HG02610 (cell line): ENCODE measurements around the gene SPATA46.

Experiments used
- ATAC-seq: cut with Tn5 transposase; IDR thresholded peaks from one replicate; pipeline ENCODE4 v1.9.1; 2021; ENCODE audit warnings: mild to moderate bottlenecking, moderate library complexity; ENCODE audit not compliant: unreplicated experiment

The SPATA46 gene

DNA sequence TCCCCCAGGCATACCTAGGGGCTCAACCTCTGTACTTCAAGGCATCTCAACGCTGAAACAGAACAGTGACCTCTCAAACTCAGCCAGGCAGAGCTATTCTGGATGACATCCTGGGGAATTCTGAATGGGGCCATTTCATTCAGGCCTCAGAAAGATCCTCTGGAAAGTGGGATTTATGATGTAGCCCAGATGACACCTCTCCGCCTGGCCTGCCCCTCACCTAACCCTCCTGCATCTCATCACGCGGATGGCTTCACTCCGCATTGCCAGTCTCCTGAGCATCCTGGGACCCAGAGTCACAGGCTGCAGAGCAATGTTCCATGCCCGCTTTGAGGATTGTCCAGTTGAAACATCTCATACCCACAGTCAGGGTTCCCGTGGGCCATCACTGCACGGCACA lies 1.2 kb downstream of the SPATA46 start:
- ATAC-seq, result no peak

- no peak for ATAC-seq
These were observed 2.2 kb downstream of the SPATA46 start for GRCh38 chr1:162374406-162374805.

DNA sequence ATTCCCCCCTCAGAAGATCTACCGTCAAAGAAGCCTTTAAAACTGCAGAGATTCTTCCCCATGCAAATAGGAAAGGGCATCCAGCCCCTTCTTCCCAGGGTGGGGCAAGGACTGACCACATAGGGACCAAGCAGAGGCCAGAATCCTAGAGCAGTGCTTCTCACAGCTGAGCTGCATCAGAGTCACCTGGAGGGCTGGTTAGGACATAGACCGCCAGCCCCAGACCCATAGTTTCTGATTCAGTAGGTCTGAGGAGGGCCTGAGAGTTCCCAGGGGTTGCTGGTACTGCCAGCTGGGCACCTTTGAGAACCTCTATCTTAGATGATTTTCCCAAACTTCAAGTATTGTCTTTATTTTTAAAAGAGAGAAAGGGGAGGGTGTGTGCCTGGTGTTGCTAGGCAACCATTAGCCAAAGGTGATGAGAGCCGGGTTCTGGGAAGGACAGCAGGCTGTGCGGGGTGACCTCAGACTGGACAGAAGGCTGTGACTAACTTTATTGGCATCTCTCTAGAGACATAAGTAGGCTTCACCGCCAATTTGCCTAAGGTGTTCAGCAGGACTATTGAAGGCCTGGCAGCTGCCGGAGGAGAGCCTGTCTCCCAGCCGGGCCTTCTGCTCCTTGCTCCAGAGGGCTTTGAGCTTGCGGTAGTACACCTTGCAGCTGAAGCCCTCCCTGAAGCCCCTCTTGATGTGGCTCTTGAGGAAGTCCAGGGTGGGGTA lies 3.0 kb downstream of the SPATA46 start:
- no peak for ATAC-seq

- ATAC-seq, result no peak
These were observed 3.6 kb downstream of the SPATA46 start for GRCh38 chr1:162373072-162373427.

- ATAC-seq, result no peak
These were observed 4.2 kb downstream of the SPATA46 start for GRCh38 chr1:162372159-162373071.

- ATAC-seq, result no peak
These were observed 5.0 kb downstream of the SPATA46 start for GRCh38 chr1:162371611-162372010.

DNA sequence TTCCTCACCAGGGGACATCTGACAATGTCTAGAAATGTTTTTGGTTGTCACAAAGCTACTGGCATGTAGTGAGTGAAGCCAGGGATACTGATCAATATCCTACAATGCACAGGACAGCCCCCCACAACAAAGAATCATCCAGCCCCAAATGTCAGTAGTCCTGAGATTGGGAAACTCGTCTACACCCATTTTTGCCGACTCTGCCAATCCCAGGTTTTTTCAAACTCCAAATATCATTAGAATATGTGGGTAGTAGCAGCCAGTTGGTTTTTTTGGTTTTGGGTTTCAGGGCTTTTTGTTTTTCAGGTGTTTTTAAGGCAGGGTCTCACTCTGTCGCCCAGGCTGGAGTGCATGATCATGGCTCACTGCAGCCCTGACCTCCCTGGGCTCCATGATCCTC lies 5.9 kb downstream of the SPATA46 start:
- ATAC-seq, result no peak

DNA sequence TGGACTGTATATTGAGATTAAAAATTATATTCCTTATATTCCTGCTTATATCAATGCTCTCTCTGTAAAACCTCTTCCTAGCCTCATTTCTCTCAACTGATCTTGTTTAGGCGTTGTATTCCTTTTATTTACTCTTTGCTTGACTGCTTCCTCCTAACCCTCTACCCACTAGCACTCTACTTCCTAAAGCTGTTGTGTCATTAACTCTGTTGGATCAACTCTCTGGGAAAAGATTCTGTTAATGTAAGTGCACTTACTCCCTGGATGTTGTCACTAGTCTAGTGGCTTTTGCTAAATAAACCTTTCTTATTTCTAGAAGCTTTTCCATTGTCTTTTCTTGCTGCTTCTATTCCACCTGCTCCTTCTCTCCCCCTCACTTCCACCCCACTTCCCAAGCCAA lies 6.5 kb downstream of the SPATA46 start:
- no peak for ATAC-seq

- ATAC-seq, result no peak
These were observed 7.1 kb downstream of the SPATA46 start for GRCh38 chr1:162369571-162369970.

DNA sequence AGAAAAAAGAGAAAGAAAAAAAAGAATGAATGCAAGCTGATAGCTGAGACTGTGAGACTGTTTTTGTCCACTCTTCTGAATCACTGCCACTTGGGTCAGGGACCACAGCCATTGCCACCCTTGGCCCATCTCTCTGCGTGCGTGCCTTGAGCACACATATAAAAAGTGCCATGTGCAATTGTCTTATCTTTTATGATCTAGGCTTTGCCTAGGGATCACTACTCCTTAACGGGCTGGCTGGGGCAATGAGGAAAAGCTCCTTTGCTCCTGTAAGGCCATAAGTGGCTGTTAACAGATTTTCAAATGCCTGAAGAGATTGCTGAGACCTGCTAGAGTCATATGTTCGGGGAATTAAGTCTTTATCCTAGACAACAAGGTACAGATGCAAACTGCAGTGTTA lies 8.2 kb downstream of the SPATA46 start:
- ATAC-seq, result no peak

DNA sequence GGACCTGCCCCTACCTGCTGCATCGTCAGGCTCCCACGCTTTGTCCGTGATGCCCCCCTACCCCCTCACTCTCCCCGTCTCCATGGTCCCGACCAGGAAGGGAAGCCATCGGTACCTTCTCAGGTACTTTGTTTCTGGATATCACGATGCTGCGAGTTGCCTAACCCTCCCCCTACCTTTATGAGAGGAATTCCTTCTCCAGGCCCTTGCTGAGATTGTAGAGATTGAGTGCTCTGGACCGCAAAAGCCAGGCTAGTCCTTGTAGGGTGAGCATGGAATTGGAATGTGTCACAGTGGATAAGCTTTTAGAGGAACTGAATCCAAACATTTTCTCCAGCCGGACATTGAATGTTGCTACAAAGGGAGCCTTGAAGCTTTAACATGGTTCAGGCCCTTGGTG lies 8.9 kb downstream of the SPATA46 start:
- no peak for ATAC-seq

GRCh38 chr1:162367073-162367472 lies 9.6 kb downstream of the SPATA46 start:
- ATAC-seq, result no peak

DNA sequence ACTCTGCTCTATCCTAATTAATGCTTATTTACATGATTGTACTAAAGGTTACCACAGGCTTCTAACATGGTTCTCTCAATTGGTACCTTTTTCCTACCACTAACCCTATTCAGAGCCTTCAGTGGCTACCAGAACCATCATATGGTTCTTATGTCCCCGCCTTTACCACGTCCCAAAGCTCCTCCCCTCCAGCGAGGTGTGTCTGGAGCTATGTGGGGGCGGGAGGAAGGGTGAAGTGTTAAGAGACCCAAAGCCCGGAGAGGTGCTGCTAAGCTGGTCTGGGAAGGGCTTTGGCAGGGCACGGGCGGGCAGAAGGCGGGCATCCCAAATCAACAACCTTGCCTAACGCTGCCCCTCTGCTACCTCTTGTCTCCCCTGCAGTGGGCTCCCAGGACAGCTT lies 10.0 kb downstream of the SPATA46 start:
- ATAC-seq, result no peak

- ATAC-seq, result no peak
These were observed 10.5 kb downstream of the SPATA46 start for GRCh38 chr1:162366149-162366548.

DNA sequence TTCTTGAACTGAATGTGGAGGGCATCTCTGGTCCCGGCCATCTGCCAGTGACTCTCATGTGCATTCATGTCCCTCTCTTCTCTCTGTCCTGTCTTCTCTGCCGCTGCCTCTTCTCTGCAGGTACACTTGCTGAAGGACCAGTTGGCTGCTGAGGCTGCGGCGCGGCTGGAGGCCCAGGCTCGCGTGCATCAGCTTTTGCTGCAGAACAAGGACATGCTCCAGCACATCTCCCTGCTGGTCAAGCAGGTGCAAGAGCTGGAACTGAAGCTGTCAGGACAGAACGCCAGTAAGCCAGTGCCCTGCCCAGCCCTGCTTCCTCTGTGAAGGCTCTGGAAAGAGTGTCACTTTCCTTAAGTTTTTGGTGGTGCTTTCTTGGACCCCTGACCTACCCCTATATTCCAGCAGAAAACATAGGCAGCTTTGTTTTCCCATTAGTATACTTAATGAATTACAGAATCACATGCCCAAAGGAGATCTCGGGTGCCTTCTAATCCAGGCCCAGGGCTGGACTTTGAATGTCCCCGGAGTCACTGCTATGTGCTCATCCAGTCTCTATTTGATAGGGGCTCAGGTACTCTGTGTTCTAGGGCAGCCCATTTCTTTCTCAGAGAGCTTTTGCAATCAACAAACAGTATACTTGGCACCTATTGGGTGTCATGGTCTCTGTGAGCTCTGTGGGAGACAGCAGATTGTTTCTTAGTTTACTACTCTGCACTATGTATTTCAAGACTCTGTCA lies 11.2 kb downstream of the SPATA46 start:
- no peak for ATAC-seq

GRCh38 chr1:162364498-162364897 lies 12.2 kb downstream of the SPATA46 start:
- no peak for ATAC-seq

DNA sequence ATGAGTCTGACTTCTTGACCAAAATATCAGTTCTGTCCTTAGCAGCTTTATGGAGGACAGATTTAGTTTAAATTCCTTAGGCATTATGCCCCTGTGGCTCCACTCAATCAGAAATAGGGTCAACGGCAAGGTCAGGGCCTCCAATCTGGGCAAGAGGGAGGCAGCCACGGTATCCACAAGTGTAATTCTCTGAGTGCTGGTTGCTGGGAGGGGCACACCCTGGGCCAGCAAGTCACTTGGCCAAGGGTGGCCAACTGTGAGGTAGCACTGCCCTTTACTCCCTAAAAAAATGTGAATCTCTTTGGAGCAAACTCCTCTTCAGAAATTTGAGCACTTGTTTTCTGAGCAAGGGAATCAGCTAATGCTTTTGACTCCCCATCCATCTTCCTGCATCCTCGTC lies 12.8 kb downstream of the SPATA46 start:
- ATAC-seq, result no peak

GRCh38 chr1:162361349-162361748 lies 15.3 kb downstream of the SPATA46 start:
- peak; percentile 47 for ATAC-seq

DNA sequence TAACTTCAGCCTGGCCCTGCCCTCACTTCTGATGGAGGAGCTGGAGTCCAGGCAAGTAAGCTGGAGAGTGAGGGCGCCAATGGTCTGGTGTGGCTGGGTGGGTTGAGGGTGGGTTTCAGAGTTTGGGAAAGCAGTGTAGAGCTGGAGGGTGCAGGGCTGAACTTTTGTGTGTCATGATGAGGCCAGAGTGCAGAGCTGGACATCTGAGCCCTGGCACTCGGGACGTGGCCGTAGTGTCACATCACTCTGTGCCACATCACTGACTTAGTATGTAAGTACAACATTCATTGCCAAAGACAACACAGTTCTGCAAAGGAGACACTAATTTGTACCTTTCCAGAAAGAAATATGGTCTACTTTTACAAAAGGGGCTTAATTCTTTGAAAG lies 15.8 kb downstream of the SPATA46 start:
- no peak for ATAC-seq

DNA sequence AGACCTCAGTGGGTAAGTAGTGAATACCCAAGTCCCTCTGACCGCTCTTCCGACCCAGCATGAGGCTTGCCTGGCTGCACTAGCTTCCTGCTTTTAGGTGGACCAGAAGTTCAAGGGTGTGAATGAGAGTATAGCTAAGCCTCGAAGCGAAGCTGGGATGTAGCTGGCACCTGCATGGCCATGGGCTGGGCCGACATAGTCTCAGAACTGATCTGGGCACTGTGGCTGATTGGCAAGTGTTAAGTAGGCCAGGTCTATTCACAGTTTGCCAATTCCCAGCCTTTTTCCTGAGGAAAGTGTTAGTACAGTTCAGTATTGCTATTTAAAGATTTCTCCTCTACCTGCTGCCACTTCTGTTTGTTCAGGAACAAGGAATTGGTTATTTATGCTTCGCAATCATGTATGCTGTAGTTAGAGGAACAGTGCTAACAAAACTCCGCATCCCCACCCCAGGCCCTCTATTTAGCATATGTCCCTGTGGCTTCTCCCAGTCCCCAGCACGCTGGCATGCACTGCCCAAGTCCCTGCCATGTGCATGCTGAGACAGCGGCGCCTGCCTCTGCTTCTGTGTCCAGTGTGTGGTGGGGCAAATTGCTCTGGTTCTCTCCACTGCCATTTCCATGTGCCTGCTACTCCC lies 16.3 kb downstream of the SPATA46 start:
- no peak for ATAC-seq
